Measurements from ENCODE around the gene IDH2. TPM values are rescaled to one million over a fixed set of nuclear protein-coding genes. Genes with fewer than 3 reads are reported as not detected.

IDH2 gene
- total RNA-seq, 1 experiment from 2014 or later: 48.1 TPM

- POLR2A ChIA-PET: interaction anchor here (0.7 kb wide), 1 partner anchor 322 kb away, joined by 4 read pairs; no protein-coding TSS in a partner anchor
- no peak overlapping the region for H3K4me3 ChIP-seq (replicated peaks in 1 of 2; ENCODE audit: low read depth in 1 of 2, low read length in 2 of 2)
- ATAC-seq: no peak
Measured at GRCh38 chr15:90082140-90082715, 20.0 kb downstream of the IDH2 start.

More at GRCh38 chr15:90082140-90082715, 20.0 kb downstream of the IDH2 start:
- H3K27ac ChIP-seq (ENCODE audit: low read depth, low read length): no peak overlapping the region
- ChIA-PET RAD21 (ENCODE audit: low non-redundant PET in 1 of 2, low total read pairs in 2 of 2, uncharacterized antibody in 2 of 2, unreplicated experiment in 2 of 2) (no interaction called here), CTCF (no interaction called here)
- no peak overlapping the region for H2AFZ ChIP-seq (ENCODE audit: low read depth, low read length, poor library complexity, severe bottlenecking)
- DNase-seq (ENCODE audit: low read depth, low spot score): no peak
- H3K9me3 ChIP-seq (ENCODE audit: control insufficient read depth in 1 of 2, insufficient read depth in 1 of 2, low read depth in 1 of 2, low read length in 2 of 2): no peaks in the 10 kb centered on the region
- no peaks in the 10 kb centered on the region; a peak in 1 of 4 replicates for H3K36me3 ChIP-seq (ENCODE audit: control insufficient read depth in 1 of 2, insufficient read depth in 2 of 2, low read length in 2 of 2)
- H3K79me2 ChIP-seq (ENCODE audit: insufficient read depth, low read length): no peaks in the 10 kb centered on the region
- no peaks in the 10 kb centered on the region for H3K27me3 ChIP-seq (ENCODE audit: insufficient read depth, low read length)
- no TSS peak for BruUV-seq (replicated peaks)
- intact Hi-C loops (cut with micrococcal nuclease): no loop called here
- no peak overlapping the region for H3K4me2 ChIP-seq (ENCODE audit: low read length)
- TF ChIP-seq POLR2AphosphoS5 (IDR thresholded peaks at IDR 0.05; ENCODE audit: low read depth, low read length): no peak
- TF ChIP-seq ATF3 (IDR thresholded peaks at IDR 0.05): no peak
- no peak for TF ChIP-seq ELF1 (IDR thresholded peaks at IDR 0.05; ENCODE audit: borderline replicate concordance, low read depth)
- no peak for TF ChIP-seq ZBTB33 (IDR thresholded peaks at IDR 0.05; ENCODE audit: extremely low read depth, insufficient replicate concordance, low read length)
- no peak for TF ChIP-seq JUND (IDR thresholded peaks at IDR 0.05)
- peaks cover 0 to 4% of the 10 kb centered on the region in 2 experiments; a peak in 2 of 4 replicates for H3K4me1 ChIP-seq (ENCODE audit: control insufficient read depth in 1 of 2, insufficient read depth in 2 of 2, low read length in 2 of 2)
- H3K9ac ChIP-seq (ENCODE audit: low read length): no peak overlapping the region
- H4K20me1 ChIP-seq (ENCODE audit: insufficient read depth): no peaks in the 10 kb centered on the region
- no peaks in the 10 kb centered on the region for H3K9me2 ChIP-seq (ENCODE audit: insufficient read depth)
